ENCODE measurements around the gene MBNL3. TPM values are rescaled to one million over a fixed set of nuclear protein-coding genes. Genes with fewer than 3 reads are reported as not detected.
"Not testable (repeated sequence)": the region's sequence is repeated elsewhere in the genome, so short reads cannot be mapped to it uniquely, and the experiment has no call there.

Gene MBNL3
- total RNA-seq, 1 experiment from 2014 or later = 3.2 TPM

DNA sequence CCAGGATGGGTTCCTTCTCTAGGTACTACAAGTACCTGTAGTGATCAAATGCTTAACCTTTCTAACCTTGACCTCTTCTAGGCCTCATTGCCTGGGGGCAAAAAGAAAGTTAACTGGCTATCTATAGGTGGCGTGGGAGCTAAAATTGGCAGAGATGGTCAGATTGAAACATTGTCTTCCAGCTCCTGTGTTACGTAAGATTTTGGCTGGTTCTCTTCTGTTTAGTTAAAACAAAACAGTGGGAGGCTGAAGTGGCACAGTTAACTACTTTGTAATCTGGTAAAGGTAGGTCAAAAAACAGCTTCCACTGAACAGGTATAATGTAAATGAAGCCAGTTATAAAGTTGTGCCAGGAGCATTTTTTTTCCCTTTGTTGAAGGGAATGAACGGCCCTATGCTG is 115.2 kb downstream of the MBNL3 start:
- no peak for DNase-seq (ENCODE audit: low read depth)

DNA sequence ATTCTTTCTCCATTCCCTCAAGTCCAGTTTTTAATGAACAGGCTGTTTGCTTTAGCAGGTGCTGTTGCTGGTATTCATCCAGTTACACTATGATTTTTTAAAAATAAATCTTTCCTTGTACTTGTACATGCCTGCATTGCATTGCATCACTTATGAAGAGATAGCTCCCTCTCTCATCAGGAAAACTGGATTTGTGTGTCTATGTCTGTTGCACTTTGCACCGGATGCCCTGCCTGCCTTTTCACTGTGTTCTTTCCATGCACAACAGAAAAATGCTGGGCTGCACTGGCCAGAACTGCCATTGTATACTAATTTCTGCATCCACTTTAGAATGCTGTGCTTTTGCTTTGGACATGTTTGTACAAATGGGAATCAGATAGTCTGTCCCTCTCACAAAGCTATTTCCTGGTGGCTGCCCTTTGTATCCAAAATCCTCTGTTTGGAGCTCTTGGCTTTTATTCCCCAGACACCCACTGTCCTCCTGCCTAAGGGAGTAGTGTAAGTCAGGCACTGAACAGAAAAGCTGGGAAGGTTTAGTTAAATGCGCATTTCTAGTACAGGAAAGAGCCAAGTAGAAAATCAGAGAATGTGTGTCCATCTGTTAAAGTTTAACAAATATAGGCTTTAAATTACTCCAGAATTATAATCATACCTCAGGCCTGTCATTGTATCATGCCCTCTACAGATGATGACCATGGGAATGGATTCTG is 119.1 kb downstream of the MBNL3 start:
- no peak for DNase-seq (ENCODE audit: low read depth)

DNA sequence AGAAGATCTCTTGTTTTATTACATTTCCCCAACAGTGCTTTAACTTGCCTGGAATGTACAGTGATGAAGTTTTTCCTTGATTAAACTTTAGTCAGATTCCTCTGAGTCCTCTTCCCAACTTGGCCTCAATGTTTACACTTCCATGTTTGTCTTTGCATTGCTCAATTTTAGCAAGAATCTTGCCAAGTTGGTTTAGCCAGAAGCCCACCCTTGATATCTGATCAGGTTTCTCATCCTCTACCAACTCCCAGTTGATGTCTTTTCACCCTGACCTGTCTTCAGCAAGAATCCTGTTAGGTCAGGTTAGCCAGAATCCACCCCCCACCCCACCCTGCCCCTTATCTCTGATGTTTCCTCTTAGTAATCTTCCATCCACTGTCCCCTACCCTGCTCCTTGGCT is 120.9 kb downstream of the MBNL3 start:
- no peak for DNase-seq (ENCODE audit: low read depth)

DNA sequence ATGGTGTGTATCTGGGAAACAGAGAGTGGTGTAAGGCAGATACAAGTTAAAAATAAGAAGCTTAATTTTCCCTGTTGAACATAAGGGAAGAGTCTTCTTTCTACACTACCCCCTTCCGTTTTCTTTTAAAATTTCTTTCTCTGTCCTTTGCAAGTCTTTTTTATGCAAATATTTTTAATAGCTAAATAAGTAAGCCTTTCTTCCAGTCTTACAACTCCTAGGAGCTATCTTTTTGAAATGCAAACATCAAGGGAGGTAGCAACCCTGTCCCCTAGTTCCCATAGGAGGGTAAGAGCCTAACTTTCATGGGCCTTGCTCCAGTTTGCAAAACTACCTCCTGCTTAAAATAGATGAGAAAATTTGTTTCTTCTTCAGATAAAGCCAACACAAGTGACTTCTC is 121.5 kb downstream of the MBNL3 start:
- no peak for DNase-seq (ENCODE audit: low read depth)

DNA sequence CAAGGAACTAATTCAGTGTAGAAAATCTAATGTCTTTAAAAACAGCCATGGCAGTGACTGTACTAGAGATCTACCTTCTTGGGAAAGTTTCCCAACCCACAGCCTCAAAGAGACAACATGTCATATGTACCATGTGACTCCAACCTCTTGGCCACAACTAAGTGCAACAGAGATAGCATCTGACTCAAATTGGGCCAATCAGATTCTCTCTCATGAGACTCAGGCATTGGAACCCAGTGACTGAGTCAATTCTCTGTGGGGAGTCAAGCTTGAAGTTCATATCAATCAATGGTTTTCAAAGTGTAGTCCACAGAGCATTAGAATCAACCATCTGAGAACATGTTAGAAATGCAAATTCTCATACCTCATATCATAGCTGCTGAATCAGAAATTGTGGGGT is 123.3 kb downstream of the MBNL3 start:
- no peak for DNase-seq (ENCODE audit: low read depth)

DNA sequence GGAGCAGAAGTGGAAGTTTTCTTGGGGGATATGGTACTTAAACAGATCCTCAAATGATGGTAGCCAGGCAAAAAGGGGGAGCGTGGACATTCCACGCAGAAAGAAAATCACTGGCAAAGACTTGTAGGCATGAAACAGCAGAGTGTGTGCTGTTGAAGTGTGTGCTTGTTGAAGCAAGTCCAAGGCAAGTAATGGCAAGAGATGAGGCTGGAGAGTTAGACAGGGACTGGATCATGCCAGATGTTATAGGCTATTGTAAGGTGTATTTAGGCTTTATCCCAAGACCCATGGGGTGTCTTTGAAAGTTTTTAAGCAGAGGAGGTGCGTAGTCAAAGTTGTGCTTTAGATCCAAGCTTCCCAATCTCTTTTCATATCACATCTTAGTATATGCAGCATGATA is 124.5 kb downstream of the MBNL3 start:
- no peak for DNase-seq (ENCODE audit: low read depth)

DNA sequence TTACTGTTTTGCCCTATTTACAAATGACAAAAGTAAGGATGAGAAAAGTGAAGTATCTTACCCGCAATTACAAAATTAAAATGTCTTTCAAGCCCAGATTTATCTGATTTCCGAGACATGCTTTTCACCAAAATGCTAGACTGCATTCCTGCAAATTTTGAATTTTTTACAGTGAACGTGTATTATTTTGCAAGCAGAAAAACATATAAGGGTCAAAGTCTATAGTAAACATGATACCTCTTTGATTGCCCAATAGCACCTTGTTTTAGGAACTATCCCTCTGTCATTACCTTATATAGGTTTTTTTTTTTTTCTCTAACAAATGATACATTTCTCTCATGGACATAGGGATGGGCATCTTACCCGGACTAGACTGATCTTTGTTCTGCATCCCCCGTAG is 135.4 kb downstream of the MBNL3 start:
- no peak for DNase-seq (ENCODE audit: low read depth)

DNA sequence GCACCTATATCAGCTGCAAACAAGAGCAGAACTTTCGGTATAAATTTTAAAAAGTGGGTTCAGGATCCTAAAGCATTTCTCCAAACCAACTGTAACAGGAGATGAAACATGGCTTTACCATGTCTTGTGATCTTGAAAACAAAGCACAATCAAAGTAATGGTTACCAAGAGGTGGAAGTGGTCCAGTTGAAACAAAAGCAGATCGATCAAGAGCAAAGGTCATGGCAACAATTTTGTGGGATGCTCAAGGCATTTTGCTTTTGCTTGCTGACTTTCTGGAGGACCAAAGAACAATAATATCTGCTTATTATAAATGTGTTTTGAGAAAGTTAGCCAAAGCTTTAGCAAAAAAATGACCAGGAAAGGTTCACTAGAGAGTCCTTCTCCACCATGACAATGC is 152.7 kb downstream of the MBNL3 start:
- no peak for DNase-seq (ENCODE audit: low read depth)

DNA sequence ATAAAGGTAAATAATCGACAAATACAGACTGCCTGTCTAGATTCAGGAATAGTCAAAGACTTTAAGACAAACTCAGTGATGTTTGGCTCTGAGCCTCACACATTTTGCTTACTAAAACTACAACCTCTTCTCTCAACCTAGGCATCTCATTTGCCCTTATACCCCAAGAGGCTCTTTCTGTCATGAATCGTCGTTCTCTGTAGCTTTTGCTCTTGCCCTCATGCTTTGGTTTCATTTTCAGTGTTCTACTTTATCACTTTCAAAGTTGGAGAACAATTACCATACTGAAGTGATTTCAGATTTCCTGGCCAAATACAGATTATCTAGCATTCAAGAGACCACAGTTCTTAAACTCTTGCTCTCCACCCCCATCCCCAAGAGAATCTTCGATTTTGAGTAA is 155.5 kb downstream of the MBNL3 start:
- no peak for DNase-seq (ENCODE audit: low read depth)

DNA sequence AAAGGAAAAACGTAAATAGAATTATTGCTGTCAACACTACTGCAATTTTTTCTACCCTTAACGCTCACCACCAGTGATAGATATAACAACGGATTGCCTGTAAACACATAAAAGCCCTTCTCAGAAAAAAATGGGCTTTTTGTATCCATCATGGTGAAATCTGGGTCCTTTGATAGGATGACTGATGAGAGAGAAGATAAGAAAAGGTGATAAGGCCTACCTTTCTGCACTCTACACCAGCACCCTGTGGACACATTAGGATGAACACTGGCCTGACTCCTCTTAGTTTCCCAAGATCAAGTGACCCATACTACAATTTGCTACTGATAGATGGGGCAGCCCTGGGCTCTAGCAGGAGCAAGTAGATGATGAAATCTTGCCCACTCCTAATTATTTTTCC is 157.3 kb downstream of the MBNL3 start:
- DNase-seq (ENCODE audit: low read depth) = no peak

DNA sequence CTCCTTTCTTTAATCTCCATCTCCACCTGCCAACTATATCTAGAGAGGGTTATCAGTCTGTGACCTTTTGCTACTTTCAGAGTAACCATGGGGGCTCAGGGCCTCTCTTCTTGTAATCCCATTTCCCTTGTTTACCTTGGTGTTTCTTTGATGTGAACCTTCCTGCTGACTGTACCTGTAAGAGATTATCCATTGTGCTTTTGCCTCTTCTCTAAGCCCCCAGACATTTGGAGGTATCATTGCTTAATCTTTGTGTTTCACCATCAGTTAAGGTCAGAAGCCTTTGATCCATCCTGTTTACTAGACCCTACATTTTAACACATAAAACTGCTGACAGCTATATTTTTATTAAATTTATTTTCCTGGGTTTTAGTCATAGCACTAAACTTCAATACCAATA is 157.8 kb downstream of the MBNL3 start:
- no peak for DNase-seq (ENCODE audit: low read depth)

DNA sequence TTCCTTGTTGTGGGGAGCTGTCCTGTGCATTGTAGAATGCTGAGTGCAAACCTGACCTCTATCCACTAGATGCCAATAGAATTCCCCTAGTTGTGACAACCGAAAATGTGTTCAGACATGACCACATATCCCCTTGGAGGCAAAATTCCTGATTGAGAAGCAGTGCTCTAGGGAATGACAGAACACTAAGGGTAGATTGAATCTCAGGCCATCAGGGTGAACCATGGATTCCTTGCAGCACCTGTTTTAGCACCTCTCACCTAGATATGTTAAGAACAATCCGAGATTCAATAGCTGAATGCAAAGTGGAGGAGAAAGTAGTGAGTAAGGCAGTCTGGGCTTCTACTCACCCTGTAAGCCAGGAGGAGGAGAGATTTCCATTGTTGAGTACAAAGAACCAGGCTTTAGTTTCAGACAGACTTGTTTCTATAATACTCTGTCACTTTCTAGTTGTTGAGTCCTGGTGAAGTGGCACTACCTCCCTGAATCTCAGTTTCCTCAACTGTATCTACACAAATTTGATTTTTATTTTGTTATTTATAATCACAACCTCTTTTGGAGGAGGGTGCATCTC is 158.6 kb downstream of the MBNL3 start:
- DNase-seq (ENCODE audit: low read depth) = no peak

DNA sequence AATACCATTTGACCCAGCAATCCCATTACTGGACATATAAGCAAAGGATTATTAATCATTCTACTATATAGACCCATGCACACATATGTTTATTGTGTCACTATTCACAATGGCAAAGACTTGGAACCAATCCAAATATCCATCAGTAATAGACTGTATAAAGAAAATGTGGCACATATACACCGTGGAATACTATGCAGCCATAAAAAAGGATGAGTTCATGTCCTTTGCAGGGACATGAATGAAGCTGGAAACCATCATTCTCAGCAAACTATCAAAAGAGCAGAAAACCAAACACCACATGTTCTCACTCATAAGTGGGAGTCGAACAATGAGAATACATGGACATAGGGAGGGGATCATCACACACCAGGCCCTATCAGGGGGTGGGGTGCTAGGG is 161.9 kb downstream of the MBNL3 start:
- DNase-seq (ENCODE audit: low read depth) = not testable (repeated sequence)
